Kasumi-1 (cell line): ENCODE data around the gene CCDC85A.

Experiments
- DNase-seq, 2 experiments: peaks; one replicate each; lab custom pipeline; 2025; lab: John Stamatoyannopoulos, UW

CCDC85A gene

GRCh38 chr2:56195563-56195962 is 11.8 kb downstream of the CCDC85A start:
- no peak for DNase-seq

- DNase-seq = no peak
Observed at GRCh38 chr2:56197816-56198215, 14.0 kb downstream of the CCDC85A start.

GRCh38 chr2:56198936-56199335 is 15.1 kb downstream of the CCDC85A start:
- no peak for DNase-seq

GRCh38 chr2:56199492-56199891 is 15.7 kb downstream of the CCDC85A start:
- DNase-seq = no peak

- DNase-seq = no peak
Observed at GRCh38 chr2:56202381-56203121, 18.8 kb downstream of the CCDC85A start.

GRCh38 chr2:56204556-56204955 is 20.8 kb downstream of the CCDC85A start:
- no peak for DNase-seq

- DNase-seq = no peak
Observed at GRCh38 chr2:56206250-56206649, 22.5 kb downstream of the CCDC85A start.

- no peak for DNase-seq
Observed at GRCh38 chr2:56207760-56208159, 24.0 kb downstream of the CCDC85A start.

GRCh38 chr2:56208380-56208779 is 24.6 kb downstream of the CCDC85A start:
- DNase-seq = no peak

- DNase-seq = no peak
Observed at GRCh38 chr2:56209701-56210100, 25.9 kb downstream of the CCDC85A start.

GRCh38 chr2:56210291-56210690 is 26.5 kb downstream of the CCDC85A start:
- no peak for DNase-seq

GRCh38 chr2:56211048-56211447 is 27.3 kb downstream of the CCDC85A start:
- DNase-seq = no peak

GRCh38 chr2:56215911-56216310 is 32.1 kb downstream of the CCDC85A start:
- DNase-seq = no peak

- DNase-seq = no peak
Observed at GRCh38 chr2:56217106-56217505, 33.3 kb downstream of the CCDC85A start.

GRCh38 chr2:56222481-56222880 is 38.7 kb downstream of the CCDC85A start:
- DNase-seq = no peak

- DNase-seq = no peak
Observed at GRCh38 chr2:56224316-56224715, 40.5 kb downstream of the CCDC85A start.

- DNase-seq = no peak
Observed at GRCh38 chr2:56227811-56228210, 44.0 kb downstream of the CCDC85A start.

- DNase-seq = no peak
Observed at GRCh38 chr2:56229397-56230060, 45.7 kb downstream of the CCDC85A start.

GRCh38 chr2:56230156-56230555 is 46.4 kb downstream of the CCDC85A start:
- DNase-seq = no peak

- DNase-seq = no peak
Observed at GRCh38 chr2:56231361-56231760, 47.6 kb downstream of the CCDC85A start.

GRCh38 chr2:56232912-56233311 is 49.1 kb downstream of the CCDC85A start:
- no peak for DNase-seq

GRCh38 chr2:56234241-56234640 is 50.5 kb downstream of the CCDC85A start:
- DNase-seq = no peak

GRCh38 chr2:56239030-56239429 is 55.2 kb downstream of the CCDC85A start:
- DNase-seq = no peak

GRCh38 chr2:56239437-56239836 is 55.6 kb downstream of the CCDC85A start:
- no peak for DNase-seq
